Measurements from ENCODE around the gene LOC101059915.

LOC101059915 gene

GRCh38 chrX:71667328-71668247, at the start of gene LOC101059915:
Gene LOC101059915, plus strand, starts transcription at chrX:71667546.
- DNase-seq (ENCODE audit: low read depth, low spot score) = no peak

DNA sequence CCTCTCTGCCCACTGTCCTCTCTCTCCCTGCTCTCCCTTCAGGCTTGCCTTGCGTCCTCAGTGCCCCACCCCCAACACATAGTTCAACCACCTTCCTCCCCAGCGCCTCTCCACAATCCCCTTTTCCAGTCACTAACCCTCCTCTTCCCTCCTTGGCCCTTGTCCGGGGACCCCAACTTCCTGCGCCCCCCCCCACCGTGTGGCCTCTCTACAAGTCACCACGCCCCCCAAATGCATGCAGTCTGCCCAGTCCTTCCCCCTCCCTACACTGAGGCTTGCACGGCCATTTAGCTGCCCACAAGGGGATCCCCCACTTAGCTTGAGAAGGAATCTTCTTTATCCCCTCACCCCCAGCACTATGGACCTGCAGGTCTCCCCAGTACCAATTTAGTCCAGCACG, 49.6 kb upstream of the LOC101059915 start:
- no peak for DNase-seq (ENCODE audit: low read depth, low spot score)

- no peak for DNase-seq (ENCODE audit: low read depth, low spot score)
Observed at GRCh38 chrX:71618303-71618721, 49.0 kb upstream of the LOC101059915 start, which contains the start of gene CXCR3. Gene CXCR3, minus strand, starts transcription at chrX:71618511. Its CDS starts 62 bp downstream, at chrX:71618449.

GRCh38 chrX:71618787-71619186, 48.6 kb upstream of the LOC101059915 start:
- no peak for DNase-seq (ENCODE audit: low read depth, low spot score)

GRCh38 chrX:71619193-71619592, 48.2 kb upstream of the LOC101059915 start:
- no peak for DNase-seq (ENCODE audit: low read depth, low spot score)

GRCh38 chrX:71619986-71620385, 47.4 kb upstream of the LOC101059915 start:
- no peak for DNase-seq (ENCODE audit: low read depth, low spot score)

DNA sequence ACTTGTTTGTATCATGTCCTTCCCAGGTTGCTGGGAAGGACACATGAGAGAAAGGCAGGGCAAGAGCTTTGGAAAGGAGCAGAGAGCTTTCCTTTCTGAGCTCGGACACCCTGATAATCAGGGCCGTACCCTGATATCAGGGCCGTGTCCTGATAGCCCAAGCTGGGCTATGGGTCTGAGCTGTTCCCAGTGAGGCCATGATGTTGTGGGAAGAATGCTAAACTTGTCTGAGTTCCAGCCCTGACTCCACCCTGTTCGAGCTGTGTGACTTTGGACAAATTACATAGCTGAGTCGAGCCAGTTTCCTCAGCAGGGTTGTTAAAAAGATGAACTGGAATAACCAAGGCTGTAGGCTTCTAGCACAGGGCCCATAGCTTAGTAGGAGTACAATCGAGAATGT, 45.7 kb upstream of the LOC101059915 start:
- no peak for DNase-seq (ENCODE audit: low read depth, low spot score)

- DNase-seq (ENCODE audit: low read depth, low spot score) = no peak
Observed at GRCh38 chrX:71622032-71622575, 45.2 kb upstream of the LOC101059915 start.

DNA sequence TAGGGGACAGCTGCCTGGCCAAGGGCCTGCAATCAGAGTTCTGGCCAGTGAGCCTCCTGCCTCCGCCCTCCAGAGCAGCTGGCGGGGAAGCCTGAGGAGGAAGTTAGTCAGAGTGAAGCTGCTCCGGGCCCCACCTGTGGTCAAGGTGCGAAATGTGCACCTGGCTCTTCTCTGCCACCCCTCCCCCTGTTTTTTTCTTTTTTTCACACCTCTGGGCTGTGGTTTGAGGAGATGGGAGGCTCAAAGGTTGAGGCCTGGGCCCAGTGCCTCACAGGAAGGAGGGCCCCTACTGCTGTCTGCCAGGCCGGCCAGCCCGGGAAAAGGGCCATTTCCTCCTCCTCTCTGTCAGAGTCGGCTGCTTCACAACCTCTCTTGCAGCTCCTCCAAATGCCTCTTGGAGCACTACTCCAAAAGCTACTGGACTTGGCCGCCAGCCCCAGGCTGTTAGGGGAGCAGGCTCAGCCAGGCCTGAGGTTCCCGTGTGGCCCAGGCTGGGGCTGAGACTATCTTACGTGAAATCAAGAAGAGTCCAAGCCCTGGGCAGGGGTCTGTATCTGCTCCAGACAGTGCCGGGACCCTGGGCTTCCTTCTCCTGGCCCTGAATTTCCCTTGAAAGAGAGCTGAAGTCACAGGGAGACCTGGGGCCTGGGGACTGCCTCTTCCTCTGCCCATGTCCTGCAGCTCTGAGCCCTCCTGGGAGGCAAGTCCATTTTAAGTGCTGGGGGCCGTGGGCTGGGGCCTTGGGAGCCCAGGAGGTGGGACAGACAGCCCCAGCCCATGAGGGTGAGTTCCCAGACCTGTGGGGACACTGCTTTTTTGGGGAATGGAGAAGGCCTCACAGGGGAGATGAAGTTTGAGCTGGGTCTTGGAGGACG, 44.5 kb upstream of the LOC101059915 start:
- DNase-seq (ENCODE audit: low read depth, low spot score) = peak; percentile 20

DNA sequence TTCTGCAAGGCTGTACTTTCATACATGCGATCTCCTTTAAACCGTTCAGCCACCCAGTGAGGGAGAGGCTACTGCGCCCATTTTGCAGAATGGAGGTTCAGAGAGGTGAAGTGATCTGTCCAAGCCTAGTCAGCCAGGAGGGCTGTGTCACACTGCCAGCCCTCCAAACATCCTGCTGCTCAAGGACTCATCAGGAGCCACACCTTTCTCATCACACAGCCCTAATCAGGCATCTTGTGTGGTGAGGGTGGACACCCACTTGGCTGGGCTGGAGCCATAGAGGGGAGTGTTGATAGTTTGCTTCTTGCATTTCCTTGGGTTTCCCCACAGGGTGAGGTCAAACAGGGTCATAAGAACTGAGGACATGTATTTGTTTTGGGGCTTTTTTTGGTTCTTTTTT, 43.6 kb upstream of the LOC101059915 start:
- no peak for DNase-seq (ENCODE audit: low read depth, low spot score)

GRCh38 chrX:71625471-71625870, 41.9 kb upstream of the LOC101059915 start:
- DNase-seq (ENCODE audit: low read depth, low spot score) = no peak

GRCh38 chrX:71626576-71626975, 40.8 kb upstream of the LOC101059915 start:
- no peak for DNase-seq (ENCODE audit: low read depth, low spot score)

DNA sequence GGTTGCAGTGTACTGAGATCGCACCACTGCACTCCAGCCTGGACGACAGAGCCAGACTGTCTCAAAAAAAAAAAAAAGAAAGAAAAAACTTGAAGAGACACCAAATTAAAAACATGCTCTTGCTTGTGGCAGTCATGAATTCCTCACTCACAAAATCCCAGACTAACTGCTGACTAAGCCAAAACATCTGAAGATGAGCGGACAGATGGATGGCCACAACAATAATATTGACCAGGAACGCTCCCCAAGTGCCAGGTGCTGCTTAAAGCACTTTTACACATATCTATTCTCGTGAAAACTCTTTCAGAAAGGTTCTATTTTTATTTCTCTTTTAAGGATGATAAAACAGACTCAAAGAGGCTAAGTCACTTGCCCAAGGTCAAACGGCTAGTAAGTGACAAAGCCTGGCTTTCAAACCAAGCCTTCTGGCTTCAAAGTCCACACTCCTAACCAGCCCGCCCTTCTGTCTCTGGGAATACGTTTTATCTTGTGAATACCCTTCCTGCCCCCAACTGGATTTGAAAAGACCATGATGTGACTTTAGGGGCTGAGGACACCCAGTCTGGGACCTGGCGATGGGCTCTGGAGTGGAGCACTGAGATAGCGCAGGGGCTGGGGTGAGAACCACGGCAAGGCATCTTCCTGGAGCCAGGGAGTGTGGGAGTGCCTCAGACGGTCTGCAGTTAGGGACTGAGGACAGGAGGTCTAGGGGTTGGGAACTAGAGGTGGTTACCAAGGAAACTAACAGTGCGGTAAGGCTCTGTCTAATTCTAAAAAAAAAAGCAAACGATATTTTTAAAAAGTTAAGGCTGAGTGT, 39.5 kb upstream of the LOC101059915 start:
- no peak for DNase-seq (ENCODE audit: low read depth, low spot score)

DNA sequence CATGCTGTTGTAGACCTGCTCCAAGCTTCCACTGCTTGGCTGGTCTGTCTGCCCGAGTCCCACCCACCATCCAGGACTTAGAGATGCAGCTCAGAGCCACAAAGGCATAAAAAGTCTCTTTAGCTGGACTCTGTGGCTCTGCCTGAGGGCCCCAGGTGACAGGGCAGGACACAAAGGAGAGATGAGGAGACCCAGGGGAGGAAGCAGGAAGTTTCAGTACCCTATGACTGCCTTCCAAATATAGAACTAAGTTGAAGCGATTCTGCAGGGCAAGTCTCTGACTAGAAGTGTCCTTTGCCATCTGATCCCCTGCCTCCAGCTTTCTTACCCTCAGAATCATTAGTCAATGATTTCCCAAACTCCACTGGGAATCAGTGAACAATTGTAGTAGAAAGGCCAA, 37.9 kb upstream of the LOC101059915 start:
- DNase-seq (ENCODE audit: low read depth, low spot score) = no peak

DNA sequence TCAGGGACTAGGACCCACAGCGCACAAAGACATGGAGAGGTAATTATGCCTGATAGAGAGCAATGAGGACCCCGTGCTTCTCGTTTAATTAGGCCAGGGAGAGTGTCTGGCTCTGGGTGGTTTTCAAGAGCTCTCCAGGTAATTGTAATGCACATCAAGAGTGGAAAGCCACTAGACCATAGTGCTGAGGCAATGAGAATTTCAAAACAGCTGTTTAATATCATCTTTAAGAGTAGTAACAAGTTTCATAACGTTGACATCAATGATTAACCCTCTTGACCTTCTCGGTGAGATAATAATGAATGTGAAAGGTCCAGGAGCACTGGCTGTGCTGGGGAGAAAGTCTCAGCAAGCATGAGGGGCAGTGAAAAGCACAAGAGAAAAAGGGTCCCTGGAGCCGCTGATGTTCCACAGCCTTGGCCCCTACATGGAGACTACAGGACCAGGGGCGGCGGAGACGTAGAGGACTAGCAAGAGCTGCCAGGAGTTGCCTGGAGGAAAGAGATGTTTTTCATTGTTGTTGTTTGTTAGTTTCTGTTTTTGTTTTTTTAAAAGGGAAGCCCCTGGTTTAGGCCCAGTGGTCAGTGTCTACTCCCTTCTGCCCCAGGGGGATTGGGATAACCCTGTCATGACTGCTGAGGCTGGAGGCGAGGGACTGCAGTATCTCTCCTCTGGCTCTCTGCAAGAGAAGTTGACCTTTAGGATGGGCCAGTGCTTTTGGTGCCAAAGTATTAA, 34.3 kb upstream of the LOC101059915 start:
- DNase-seq (ENCODE audit: low read depth, low spot score) = no peak

GRCh38 chrX:71634366-71634765, 33.0 kb upstream of the LOC101059915 start:
- no peak for DNase-seq (ENCODE audit: low read depth, low spot score)

GRCh38 chrX:71636438-71637252, 30.7 kb upstream of the LOC101059915 start:
- no peak for DNase-seq (ENCODE audit: low read depth, low spot score)

DNA sequence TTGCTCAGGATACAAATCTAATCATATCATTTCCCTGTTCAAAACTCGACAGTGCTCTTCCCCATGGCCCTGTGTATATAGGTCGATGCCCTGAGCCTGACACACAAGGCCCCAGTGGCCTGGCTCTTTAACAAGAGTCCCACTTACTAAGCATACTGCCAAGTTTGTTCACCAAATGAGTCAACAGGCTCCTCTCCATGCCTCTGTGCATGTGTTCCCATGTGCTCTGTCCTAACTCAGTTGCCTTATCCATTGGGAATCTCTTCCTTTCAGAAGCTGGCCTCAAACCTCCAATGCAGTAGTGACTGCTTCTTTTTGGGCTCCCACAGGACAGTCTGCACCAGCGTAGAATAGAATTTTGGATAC, 30.1 kb upstream of the LOC101059915 start:
- no peak for DNase-seq (ENCODE audit: low read depth, low spot score)

- DNase-seq (ENCODE audit: low read depth, low spot score) = peak; percentile 29
Observed at GRCh38 chrX:71637848-71638247, 29.5 kb upstream of the LOC101059915 start.
